OCI-M2 (cell line): Measurements from ENCODE around the gene GOLIM4.
"Not testable (repeated sequence)": the region's sequence is repeated elsewhere in the genome, so short reads cannot be mapped to it uniquely, and the experiment has no call there.

ENCODE experiments used
- DNase-seq: peaks from one replicate; lab custom pipeline; 2025; ENCODE audit not compliant: unreplicated experiment; lab: John Stamatoyannopoulos, UW

The GOLIM4 gene

GRCh38 chr3:168049367-168049974 lies 46.3 kb downstream of the GOLIM4 start:
- DNase-seq: no peak

DNA sequence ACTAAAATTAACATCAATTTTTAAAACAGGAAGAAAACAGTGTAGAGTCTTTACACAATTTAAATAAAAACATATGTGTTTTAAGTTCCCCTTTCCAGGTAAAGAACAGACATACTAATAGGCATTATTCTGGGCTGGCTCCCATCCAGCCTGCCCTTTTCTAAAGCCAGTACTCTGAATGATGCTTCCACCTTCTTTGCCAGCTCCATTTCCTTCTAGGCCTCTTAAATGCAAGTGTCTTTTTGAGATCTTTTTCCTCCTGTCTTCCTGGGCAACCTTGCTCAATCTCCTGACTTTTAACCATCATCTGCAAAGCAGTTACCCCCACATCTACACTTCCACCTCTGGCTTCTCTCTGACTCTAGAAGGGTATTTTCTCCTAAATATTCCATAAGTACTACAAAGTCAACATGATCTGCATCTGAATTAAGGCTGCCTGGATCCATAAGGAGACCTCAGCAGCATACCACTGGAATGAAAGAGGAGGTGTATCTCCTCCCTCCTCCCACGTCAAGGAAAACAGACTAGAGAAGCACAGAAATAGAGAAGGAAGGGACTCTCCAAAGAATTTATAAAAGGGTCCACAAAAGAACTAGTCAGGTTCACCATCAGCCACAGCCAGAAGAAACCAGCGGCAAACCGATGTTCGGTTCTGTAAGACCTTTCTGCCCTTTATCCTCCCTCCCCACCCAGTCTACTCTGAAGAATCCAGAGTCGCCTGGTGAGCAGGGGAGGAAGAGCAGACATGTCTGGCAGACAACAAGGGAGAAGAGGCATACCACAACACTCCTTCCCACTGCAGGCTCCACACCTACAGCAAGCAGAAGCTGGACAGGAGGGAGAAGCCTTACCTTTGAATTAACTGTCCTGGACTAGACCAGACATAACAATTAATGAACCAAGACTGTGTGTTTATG lies 47.1 kb downstream of the GOLIM4 start:
- DNase-seq: no peak

- DNase-seq: no peak
Measured at GRCh38 chr3:168047936-168048335, 47.8 kb downstream of the GOLIM4 start.

- peak; percentile 33 for DNase-seq
Measured at GRCh38 chr3:168047190-168047795, 48.4 kb downstream of the GOLIM4 start.

GRCh38 chr3:168044049-168044448 lies 51.7 kb downstream of the GOLIM4 start:
- no peak for DNase-seq

GRCh38 chr3:168040607-168041208 lies 55.0 kb downstream of the GOLIM4 start:
- DNase-seq: peak; percentile 21

GRCh38 chr3:168037020-168037419 lies 58.7 kb downstream of the GOLIM4 start:
- no peak for DNase-seq

DNA sequence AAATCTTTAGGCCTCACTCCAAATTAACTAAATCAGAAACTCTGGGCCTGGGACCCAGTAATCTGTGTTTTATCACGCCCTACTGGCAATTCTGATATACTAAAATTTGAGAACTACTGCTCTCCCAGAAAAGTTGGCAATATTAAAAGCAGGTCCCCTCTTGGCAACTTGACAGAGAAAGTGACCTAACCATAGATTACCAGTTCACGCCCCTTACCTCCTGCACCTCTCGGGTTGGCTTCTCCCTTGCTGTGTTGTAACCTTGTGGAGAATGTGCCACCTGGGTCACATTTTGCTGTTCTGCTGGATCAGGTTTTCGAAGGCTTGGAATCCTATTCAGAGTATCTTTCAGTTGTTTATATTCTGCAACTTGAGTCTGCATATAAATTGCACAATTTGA lies 59.1 kb downstream of the GOLIM4 start:
- no peak for DNase-seq

DNA sequence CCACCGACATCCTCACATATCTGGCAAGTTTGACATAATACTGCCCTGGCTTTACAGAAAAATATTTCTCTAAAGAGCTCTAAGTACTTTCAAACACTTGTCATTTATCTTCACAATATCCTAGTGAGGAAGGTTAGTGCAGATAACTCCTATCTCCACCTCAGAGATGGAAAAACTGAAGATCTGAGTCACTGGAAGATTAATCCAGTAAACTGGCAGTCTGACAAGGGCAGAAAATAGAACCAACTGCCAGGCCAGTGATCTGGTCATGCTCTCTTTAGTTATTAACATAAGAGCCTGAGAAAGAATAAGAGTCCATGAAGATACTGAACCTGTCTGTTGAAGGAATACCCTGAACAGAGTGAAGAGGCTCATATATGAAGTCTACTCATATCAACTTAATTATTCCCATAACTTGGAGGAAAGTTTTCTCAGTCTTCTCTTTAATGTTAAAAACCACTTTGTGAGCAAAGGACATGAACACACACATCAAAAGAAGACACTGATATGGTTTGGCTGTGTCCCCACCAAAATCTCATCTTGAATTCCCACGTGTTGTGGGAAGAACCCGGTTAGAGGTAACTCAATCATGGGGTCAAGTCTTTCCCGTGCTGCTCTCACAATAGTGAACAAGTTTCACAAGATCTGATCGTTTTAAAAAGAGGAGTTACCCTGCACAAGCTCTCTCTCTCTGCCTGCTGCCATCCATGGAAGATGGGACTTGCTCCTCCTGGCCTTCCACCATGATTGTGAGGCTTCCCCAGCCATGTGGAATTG lies 61.4 kb downstream of the GOLIM4 start:
- peak; percentile 43 for DNase-seq

- no peak for DNase-seq
Measured at GRCh38 chr3:168030577-168030976, 65.1 kb downstream of the GOLIM4 start.

- no peak for DNase-seq
Measured at GRCh38 chr3:168029705-168030104, 66.0 kb downstream of the GOLIM4 start.

DNA sequence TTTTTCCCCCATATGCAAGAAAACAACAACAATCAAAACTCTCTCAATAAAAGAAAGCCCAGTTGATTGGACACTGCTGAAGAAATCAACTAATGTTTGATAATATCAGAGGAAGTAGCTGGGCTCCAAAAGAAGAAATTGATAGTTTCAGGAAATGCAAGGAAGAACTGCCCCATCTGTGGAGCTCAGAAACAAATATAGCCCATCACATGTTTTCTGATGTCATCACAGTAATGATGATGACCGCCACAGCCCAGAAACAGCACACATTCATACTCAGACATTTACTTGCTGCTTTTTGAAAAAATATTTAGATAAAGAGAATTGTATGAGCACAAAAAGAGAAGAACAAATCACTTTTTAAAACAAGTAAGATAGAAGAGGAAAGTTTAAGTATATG lies 67.6 kb downstream of the GOLIM4 start:
- DNase-seq: no peak

DNA sequence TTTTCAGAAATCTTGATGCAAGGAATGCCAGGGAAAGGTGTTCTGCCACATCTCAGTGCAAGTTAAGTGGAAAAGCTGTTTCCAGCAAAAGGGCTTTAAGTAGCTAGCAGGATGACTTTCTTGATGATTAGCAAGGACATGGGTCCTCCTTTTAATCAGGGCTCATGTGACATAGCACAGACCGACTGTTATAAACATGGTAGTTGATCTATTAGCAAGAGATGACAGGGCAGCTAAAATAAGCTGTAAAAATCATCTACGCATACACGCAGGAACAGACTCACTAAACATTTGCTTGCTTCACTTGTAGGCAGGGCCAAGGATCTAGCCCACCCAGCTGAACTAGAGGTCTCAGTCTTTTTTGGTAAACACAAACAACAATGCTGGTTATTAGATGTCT lies 69.0 kb downstream of the GOLIM4 start:
- DNase-seq: no peak

GRCh38 chr3:168025076-168025475 lies 70.6 kb downstream of the GOLIM4 start:
- no peak for DNase-seq

DNA sequence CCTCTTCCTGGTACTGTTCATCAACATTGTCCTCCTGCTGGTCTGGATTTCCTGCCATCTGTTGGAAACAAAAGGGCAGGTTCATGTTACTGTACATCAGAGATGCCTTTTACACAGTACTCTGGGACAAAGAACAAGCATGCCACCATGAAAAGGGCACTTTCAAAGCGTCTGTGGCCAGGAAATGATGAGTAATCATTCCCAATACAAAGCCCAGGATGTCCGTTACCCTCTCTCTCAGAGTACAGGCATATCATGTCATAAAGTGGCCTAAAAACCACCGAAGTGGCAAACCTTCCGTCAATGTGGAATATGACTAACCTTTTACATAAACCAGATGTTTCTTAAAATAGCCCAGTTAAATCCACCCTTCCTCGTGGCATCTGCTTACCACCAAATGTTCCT lies 71.2 kb downstream of the GOLIM4 start:
- no peak for DNase-seq

DNA sequence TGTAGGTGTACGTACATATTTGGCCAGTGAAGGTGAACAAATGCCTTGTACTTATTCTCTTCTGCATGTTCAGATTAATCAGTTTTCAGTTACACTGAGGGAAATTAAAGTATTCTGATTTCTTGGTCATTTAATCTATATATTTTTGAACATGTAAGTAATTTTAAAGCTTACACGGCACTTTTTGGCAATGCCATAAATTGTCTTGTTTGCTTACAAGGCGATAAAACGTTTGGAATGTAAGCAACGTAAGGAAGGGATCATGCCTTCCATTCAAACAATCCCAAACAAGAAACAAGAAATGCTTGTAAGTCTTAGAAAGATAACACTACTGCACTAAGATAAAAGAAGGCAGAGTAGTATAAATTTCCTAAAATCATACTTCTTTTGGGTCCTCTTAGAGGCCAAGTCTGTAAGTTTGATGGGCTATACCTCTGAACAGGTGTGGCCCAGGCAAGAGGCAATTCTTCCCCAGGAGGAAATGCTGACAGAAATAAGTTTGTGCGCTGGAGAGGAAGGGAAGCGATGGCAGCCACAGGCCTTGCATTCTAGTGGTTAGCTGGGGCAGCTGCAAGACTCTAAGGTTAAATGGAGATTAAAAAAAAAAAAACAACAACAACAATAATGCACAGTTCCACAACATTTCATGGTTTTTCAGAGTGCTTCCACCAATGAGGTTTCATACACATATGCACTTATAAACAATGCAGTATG lies 73.8 kb downstream of the GOLIM4 start:
- no peak for DNase-seq

- DNase-seq: not testable (repeated sequence)
Measured at GRCh38 chr3:168011280-168011679, 84.4 kb downstream of the GOLIM4 start.

DNA sequence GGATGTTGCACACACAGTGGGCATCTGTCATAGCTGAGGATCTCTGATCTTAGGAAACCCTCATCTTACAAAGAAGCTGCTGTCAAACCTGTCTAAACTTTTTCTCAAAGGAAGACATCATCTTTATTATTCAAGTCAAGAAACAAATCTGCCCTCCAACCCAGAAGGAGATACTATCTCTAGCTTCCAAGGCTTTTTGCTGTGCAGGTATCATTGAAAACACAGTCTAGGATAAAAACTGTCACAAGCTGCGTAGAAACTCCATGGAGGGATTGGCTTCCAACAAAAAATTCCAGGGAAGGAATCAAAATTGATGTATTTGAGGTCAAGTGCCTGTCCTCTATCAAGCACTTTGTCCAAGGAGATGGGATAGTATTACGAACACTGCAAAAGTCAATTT lies 89.1 kb downstream of the GOLIM4 start:
- no peak for DNase-seq

GRCh38 chr3:168003911-168004310 lies 91.8 kb downstream of the GOLIM4 start:
- DNase-seq: no peak

- no peak for DNase-seq
Measured at GRCh38 chr3:168002786-168003368, 92.8 kb downstream of the GOLIM4 start.
